HEK293T (cell line): ENCODE data around the gene GNE.
"Not testable (repeated sequence)": the region's sequence is repeated elsewhere in the genome, so short reads cannot be mapped to it uniquely, and the experiment has no call there.

Source experiments
- CTCF ChIA-PET: fragments of 350-600 bp; formaldehyde crosslinking; extraction: SDS; loops from one replicate; lab custom pipeline; 2021; ENCODE audit warnings: antibody characterized with exemption, inconsistent platforms; lab: Yijun Ruan, JAX
- POLR2A ChIA-PET: fragments of 350-600 bp; formaldehyde crosslinking; extraction: SDS; loops from one replicate; lab custom pipeline; 2020; ENCODE audit warnings: antibody characterized with exemption, inconsistent platforms; lab: Yijun Ruan, JAX
- DNase-seq: peaks from one replicate; pipeline ENCODE4 v3.0.0; 2012; ENCODE audit warnings: mixed read lengths; ENCODE audit errors: extremely low spot score
- ARNT ChIP-seq: fragments of 450-650 bp; IDR thresholded peaks from 2 replicates; pipeline ENCODE4 v1.6.1; 2017; ENCODE audit warnings: mild to moderate bottlenecking
- BHLHE40 ChIP-seq: fragments of 450-650 bp; IDR thresholded peaks from 2 replicates; pipeline ENCODE4 v1.6.1; 2016; ENCODE audit warnings: mild to moderate bottlenecking, moderate library complexity, borderline replicate concordance
- CTBP1 ChIP-seq: fragments of 450-650 bp; IDR thresholded peaks from 2 replicates; pipeline ENCODE4 v1.6.1; 2016; ENCODE audit warnings: borderline replicate concordance
- ELF4 ChIP-seq: fragments of 450-650 bp; IDR thresholded peaks from 2 replicates; pipeline ENCODE4 v1.6.1; 2017; ENCODE audit warnings: antibody characterized with exemption
- FOXA1 ChIP-seq: fragments of 450-650 bp; IDR thresholded peaks from 2 replicates; pipeline ENCODE4 v1.6.1; 2016; ENCODE audit warnings: mild to moderate bottlenecking
- FOXK2 ChIP-seq: fragments of 450-650 bp; IDR thresholded peaks from 2 replicates; pipeline ENCODE4 v1.6.1; 2016; ENCODE audit warnings: mild to moderate bottlenecking
- FOXM1 ChIP-seq: fragments of 450-650 bp; IDR thresholded peaks from 2 replicates; pipeline ENCODE4 v1.6.1; 2017; ENCODE audit warnings: mild to moderate bottlenecking, borderline replicate concordance
- HDGF ChIP-seq: fragments of 450-650 bp; IDR thresholded peaks from 2 replicates; pipeline ENCODE4 v1.6.1; 2017; ENCODE audit warnings: antibody characterized with exemption, borderline replicate concordance
- L3MBTL2 ChIP-seq: fragments of 450-650 bp; conservative IDR thresholded peaks from 2 replicates; pipeline ENCODE4 v1.6.1; 2016; ENCODE audit warnings: mild to moderate bottlenecking
- LEF1 ChIP-seq: fragments of 450-650 bp; IDR thresholded peaks from 2 replicates; pipeline ENCODE4 v1.6.1; 2017; ENCODE audit warnings: mild to moderate bottlenecking, borderline replicate concordance
- NFRKB ChIP-seq: fragments of 450-650 bp; IDR thresholded peaks from 2 replicates; pipeline ENCODE4 v1.6.1; 2016; ENCODE audit warnings: mild to moderate bottlenecking, moderate library complexity
- SP1 ChIP-seq: fragments of 450-650 bp; IDR thresholded peaks from 2 replicates; pipeline ENCODE4 v1.6.1; 2017
- SUZ12 ChIP-seq: fragments of 450-650 bp; IDR thresholded peaks from 2 replicates; pipeline ENCODE4 v1.6.1; 2016; ENCODE audit warnings: mild to moderate bottlenecking
- TARDBP ChIP-seq: fragments of 450-650 bp; IDR thresholded peaks from 2 replicates; pipeline ENCODE4 v1.6.1; 2016
- ZNF384 ChIP-seq: fragments of 450-650 bp; IDR thresholded peaks from 2 replicates; pipeline ENCODE4 v1.6.1; 2016
- TF ChIP-seq, protein P1 (sequence below): fragments of 450-650 bp; IDR thresholded peaks from 2 replicates; pipeline ENCODE4 v1.6.1; 2016

Gene GNE

GRCh38 chr9:36245906-36246305 lies 12.3 kb downstream of the GNE start:
- no peak for DNase-seq
- ChIA-PET POLR2A (no interaction called here), CTCF (no interaction called here)
- TF ChIP-seq CTBP1 = no peak
- TF ChIP-seq TARDBP = no peak
- no peak for TF ChIP-seq FOXA1
- no peak for TF ChIP-seq L3MBTL2
- no peak for TF ChIP-seq NFRKB
- TF ChIP-seq LEF1 = no peak
- TF ChIP-seq ARNT = no peak
- TF ChIP-seq HDGF = no peak
- TF ChIP-seq BHLHE40 = no peak
- no peak for TF ChIP-seq FOXM1
- no peak for TF ChIP-seq SP1
- no peak for TF ChIP-seq ELF4
- no peak for TF ChIP-seq ZNF384
- TF ChIP-seq, protein P1, sequence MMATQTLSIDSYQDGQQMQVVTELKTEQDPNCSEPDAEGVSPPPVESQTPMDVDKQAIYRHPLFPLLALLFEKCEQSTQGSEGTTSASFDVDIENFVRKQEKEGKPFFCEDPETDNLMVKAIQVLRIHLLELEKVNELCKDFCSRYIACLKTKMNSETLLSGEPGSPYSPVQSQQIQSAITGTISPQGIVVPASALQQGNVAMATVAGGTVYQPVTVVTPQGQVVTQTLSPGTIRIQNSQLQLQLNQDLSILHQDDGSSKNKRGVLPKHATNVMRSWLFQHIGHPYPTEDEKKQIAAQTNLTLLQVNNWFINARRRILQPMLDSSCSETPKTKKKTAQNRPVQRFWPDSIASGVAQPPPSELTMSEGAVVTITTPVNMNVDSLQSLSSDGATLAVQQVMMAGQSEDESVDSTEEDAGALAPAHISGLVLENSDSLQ = no peak

- POLR2A ChIA-PET, DNase-seq, CTCF ChIA-PET: not testable (repeated sequence)
Measured at GRCh38 chr9:36239675-36240074, 18.6 kb downstream of the GNE start.

- DNase-seq, POLR2A ChIA-PET, CTCF ChIA-PET: not testable (repeated sequence)
Measured at GRCh38 chr9:36239205-36239604, 19.0 kb downstream of the GNE start.

- ChIA-PET CTCF (no interaction called here), POLR2A (no interaction called here)
- DNase-seq = no peak
- TF ChIP-seq, protein P1 = no peak
- no peak for TF ChIP-seq BHLHE40
- TF ChIP-seq ARNT = no peak
- TF ChIP-seq SUZ12 = no peak
- no peak for TF ChIP-seq NFRKB
- TF ChIP-seq ELF4 = no peak
Measured at GRCh38 chr9:36237230-36237629, 21.0 kb downstream of the GNE start.

DNA sequence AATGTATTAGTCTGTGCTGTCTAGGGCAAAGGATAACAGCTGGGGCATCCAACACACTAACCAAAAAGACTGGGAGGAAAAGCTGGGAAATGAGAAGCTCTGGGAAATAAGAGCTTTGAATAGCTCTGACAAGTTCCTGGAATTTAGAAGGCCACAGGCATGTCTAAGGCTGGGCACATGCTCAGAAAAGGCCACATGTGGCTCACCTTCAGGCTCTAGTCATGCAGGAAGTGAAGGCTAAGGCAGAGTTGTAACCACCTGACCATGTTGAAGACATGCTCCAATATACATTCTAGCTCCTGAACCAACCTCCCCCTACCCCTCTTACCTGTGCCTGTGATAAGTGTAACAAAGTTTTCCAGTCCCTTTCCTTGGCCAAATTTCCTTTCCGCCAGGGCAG lies 35.8 kb downstream of the GNE start:
- no peak for DNase-seq
- ChIA-PET POLR2A (no interaction called here), CTCF (no interaction called here)
- TF ChIP-seq L3MBTL2 (no peak), FOXK2 (no peak), FOXM1 (no peak)

DNA sequence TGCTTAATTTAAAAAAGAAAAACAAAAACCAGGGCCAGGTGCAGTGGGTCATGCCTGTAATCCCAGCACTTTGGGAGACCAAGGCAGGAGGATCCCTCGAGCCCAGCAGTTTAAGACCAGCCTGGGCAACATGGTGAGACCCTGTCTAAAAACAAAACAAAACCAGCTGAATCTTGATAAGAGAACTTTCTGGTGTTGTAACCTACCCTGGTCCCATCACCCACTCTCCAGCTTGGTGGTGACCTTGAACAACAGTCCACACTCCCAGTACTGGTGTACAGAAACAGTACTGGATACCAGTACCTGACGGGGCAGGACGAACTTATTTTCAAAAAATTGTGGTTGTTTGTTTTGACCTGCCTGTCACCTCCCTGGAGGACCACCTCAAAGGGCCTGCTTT lies 36.6 kb downstream of the GNE start:
- ChIA-PET POLR2A (no interaction called here), CTCF (no interaction called here)
- DNase-seq = no peak
- TF ChIP-seq SP1 (no peak), FOXK2 (no peak), NFRKB (no peak), ELF4 (no peak)

GRCh38 chr9:36218411-36218901 lies 39.8 kb downstream of the GNE start:
- no peak for DNase-seq
- TF ChIP-seq, protein P1 = no peak
- TF ChIP-seq LEF1 = no peak
- no peak for TF ChIP-seq SP1
- no peak for TF ChIP-seq TARDBP
- POLR2A ChIA-PET = no interaction called here
- CTCF ChIA-PET = no interaction called here

DNA sequence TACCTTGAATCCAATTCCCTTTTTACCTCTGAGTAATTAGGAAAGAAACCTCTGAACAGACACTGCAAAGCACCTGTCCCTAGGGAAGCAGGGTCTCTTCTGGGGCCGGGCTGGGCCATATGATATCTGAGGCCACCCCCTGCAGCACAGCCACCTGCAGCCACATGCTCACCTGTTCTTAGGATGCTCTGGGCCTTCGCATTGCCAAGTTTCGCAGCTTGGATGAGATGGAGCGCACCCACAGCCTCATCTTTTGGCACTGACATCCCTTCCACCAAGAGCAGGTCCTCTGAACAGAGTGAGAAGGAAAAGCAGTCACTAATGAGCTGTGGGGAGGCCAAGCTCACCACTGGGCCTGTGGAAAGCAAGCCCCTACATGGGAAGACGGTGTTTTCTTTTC lies 40.2 kb downstream of the GNE start:
- CTCF ChIA-PET = no interaction called here
- no peak for TF ChIP-seq SP1
- no peak for TF ChIP-seq L3MBTL2
- TF ChIP-seq BHLHE40 = no peak
- TF ChIP-seq SUZ12 = no peak
- no peak for TF ChIP-seq HDGF
- no peak for TF ChIP-seq CTBP1
- no peak for TF ChIP-seq ELF4
- TF ChIP-seq FOXA1 = no peak
- POLR2A ChIA-PET = no interaction called here
- no peak for DNase-seq
